GM19023 (cell line): ENCODE measurements around the gene IMMP2L.
"Not testable (repeated sequence)": the region's sequence is repeated elsewhere in the genome, so short reads cannot be mapped to it uniquely, and the experiment has no call there.

Source experiments
- ATAC-seq: cut with Tn5 transposase; IDR thresholded peaks from one replicate; pipeline ENCODE4 v1.9.1; 2021; ENCODE audit warnings: mild to moderate bottlenecking, moderate library complexity; ENCODE audit not compliant: unreplicated experiment

Gene IMMP2L

GRCh38 chr7:111469894-111470293 is 92.4 kb downstream of the IMMP2L start:
- not testable (repeated sequence) for ATAC-seq

- ATAC-seq, result not testable (repeated sequence)
Measured at GRCh38 chr7:111465774-111466173, 96.5 kb downstream of the IMMP2L start.

- ATAC-seq, result no peak
Measured at GRCh38 chr7:111460695-111461094, 101.6 kb downstream of the IMMP2L start.

GRCh38 chr7:111459757-111460280 is 102.5 kb downstream of the IMMP2L start:
- ATAC-seq, result no peak

GRCh38 chr7:111459065-111459756 is 103.1 kb downstream of the IMMP2L start:
- no peak for ATAC-seq

GRCh38 chr7:111450705-111451104 is 111.6 kb downstream of the IMMP2L start:
- ATAC-seq, result not testable (repeated sequence)

- ATAC-seq, result not testable (repeated sequence)
Measured at GRCh38 chr7:111447502-111447901, 114.8 kb downstream of the IMMP2L start.

- ATAC-seq, result no peak
Measured at GRCh38 chr7:111439977-111440376, 122.3 kb downstream of the IMMP2L start.

- no peak for ATAC-seq
Measured at GRCh38 chr7:111438369-111439289, 123.7 kb downstream of the IMMP2L start.

- no peak for ATAC-seq
Measured at GRCh38 chr7:111437736-111438135, 124.6 kb downstream of the IMMP2L start.

- no peak for ATAC-seq
Measured at GRCh38 chr7:111436608-111437007, 125.7 kb downstream of the IMMP2L start.

GRCh38 chr7:111433426-111433825 is 128.9 kb downstream of the IMMP2L start:
- ATAC-seq, result no peak

- no peak for ATAC-seq
Measured at GRCh38 chr7:111429781-111430180, 132.5 kb downstream of the IMMP2L start.

- no peak for ATAC-seq
Measured at GRCh38 chr7:111424768-111425167, 137.5 kb downstream of the IMMP2L start.

GRCh38 chr7:111414374-111414773 is 147.9 kb downstream of the IMMP2L start:
- no peak for ATAC-seq

- ATAC-seq, result no peak
Measured at GRCh38 chr7:111413739-111414138, 148.6 kb downstream of the IMMP2L start.

- ATAC-seq, result no peak
Measured at GRCh38 chr7:111410899-111411298, 151.4 kb downstream of the IMMP2L start.

GRCh38 chr7:111409714-111410422 is 152.4 kb downstream of the IMMP2L start:
- no peak for ATAC-seq

GRCh38 chr7:111408724-111409123 is 153.6 kb downstream of the IMMP2L start:
- no peak for ATAC-seq

GRCh38 chr7:111407258-111407657 is 155.0 kb downstream of the IMMP2L start:
- ATAC-seq, result no peak

GRCh38 chr7:111405621-111406020 is 156.7 kb downstream of the IMMP2L start:
- ATAC-seq, result no peak
